Nephron (organoid): ENCODE measurements around the gene PPIF.

Experiments
- H3K27ac Mint-ChIP-seq, 3 experiments: 2 replicates each; pipeline ENCODE4 v1.8.0; 2020; ENCODE audit warnings: mixed read lengths in 3 of 3, mild to moderate bottlenecking in 2 of 3, moderate library complexity in 1 of 3
- H3K27me3 Mint-ChIP-seq: 2 replicates; pipeline ENCODE4 v1.8.0; 2021; ENCODE audit warnings: low read depth, mild to moderate bottlenecking, moderate library complexity, mixed read lengths
- H3K36me3 Mint-ChIP-seq: 2 replicates; pipeline ENCODE4 v1.8.0; 2020; ENCODE audit warnings: low read depth, mixed read lengths
- H3K4me1 Mint-ChIP-seq: 2 replicates; pipeline ENCODE4 v1.8.0; 2020; ENCODE audit warnings: mixed read lengths
- H3K4me3 Mint-ChIP-seq, 3 experiments: 2 replicates each; pipeline ENCODE4 v1.8.0; 2020; ENCODE audit warnings: mild to moderate bottlenecking in 3 of 3, mixed read lengths in 3 of 3, moderate library complexity in 2 of 3
- H3K9me3 Mint-ChIP-seq: 2 replicates; pipeline ENCODE4 v1.8.0; 2020; ENCODE audit warnings: mixed read lengths
- TF ChIP-seq, protein P1 (sequence below), 3 experiments: fragments of 200-600 bp; sonication (generic); IDR thresholded peaks; one replicate each; pipeline ENCODE4 v1.5.0; 2021; ENCODE audit warnings: antibody characterized with exemption in 3 of 3; ENCODE audit not compliant: unreplicated experiment in 3 of 3

The PPIF gene

DNA sequence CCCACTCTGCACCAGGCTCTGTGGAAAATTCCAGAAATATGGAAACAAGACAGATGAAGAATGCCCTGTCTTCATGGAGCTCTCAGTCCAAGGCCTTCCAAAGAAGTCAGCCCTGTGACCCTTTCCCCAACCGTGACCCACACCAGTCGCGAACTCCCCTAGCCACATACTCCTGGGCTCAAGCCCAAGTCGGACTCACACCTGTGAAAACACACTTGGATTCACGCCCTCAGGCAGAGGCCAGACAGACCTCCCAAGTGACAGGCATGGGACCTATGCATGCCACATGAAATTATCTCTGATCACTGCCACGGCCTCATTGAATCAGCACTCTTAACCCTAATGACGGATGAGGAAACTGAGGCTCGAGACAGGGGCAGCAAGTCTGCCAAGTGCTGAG, 55.7 kb downstream of the PPIF start:
- no peaks in the 10 kb centered on the region for H3K9me3 Mint-ChIP-seq
- TF ChIP-seq, protein P1, sequence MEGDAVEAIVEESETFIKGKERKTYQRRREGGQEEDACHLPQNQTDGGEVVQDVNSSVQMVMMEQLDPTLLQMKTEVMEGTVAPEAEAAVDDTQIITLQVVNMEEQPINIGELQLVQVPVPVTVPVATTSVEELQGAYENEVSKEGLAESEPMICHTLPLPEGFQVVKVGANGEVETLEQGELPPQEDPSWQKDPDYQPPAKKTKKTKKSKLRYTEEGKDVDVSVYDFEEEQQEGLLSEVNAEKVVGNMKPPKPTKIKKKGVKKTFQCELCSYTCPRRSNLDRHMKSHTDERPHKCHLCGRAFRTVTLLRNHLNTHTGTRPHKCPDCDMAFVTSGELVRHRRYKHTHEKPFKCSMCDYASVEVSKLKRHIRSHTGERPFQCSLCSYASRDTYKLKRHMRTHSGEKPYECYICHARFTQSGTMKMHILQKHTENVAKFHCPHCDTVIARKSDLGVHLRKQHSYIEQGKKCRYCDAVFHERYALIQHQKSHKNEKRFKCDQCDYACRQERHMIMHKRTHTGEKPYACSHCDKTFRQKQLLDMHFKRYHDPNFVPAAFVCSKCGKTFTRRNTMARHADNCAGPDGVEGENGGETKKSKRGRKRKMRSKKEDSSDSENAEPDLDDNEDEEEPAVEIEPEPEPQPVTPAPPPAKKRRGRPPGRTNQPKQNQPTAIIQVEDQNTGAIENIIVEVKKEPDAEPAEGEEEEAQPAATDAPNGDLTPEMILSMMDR (IDR thresholded peaks at IDR 0.05; ENCODE audit: unreplicated experiment in 3 of 3): no peak
- peak overlapping the region in 2 of 3 experiments; percentile 98 to 99 for H3K27ac Mint-ChIP-seq
- H3K4me3 Mint-ChIP-seq: peak overlapping the region; percentile 45 to 49 (median 48)
- no peaks in the 10 kb centered on the region for H3K27me3 Mint-ChIP-seq
- peaks cover 5% of the 10 kb centered on the region for H3K36me3 Mint-ChIP-seq
- H3K4me1 Mint-ChIP-seq: peaks cover 95% of the 10 kb centered on the region

DNA sequence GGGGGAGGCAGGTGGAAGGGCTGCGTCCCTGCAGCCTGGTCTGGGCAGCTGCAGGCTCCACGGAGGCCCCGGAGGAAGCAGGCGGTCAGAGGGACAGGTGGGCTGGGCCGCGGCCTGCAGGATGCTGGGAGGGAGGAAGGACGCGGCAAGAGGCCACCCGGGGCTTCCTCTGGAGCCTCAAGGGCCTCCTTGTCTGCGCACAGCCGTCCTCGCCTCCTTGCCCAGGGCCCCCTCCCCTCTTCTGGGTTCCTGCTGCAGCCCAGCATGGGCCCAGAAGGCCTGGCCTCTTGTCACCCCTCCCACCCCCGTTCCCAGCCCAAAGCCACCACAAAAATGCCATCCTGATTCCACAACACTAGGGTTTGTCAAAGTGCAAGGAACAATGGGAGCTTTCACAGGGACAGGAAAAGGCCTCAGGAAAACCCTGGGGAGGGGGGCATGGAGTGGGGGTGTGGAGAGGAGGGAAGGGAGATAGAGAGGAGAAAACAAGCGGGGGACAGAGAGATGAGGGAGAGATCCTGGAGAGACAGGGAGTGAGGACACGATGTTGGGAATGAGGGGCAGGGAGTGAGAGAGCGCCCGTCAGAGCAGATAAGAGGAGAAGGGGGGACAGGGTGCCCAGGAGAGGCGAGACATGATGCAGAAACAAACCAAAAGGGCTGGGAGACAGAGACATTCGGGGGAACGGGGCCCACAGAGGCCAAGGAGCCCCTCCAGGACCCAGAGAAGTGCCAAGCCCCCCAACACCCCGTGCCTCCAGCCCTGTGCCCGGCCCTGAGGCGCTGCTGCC, 56.4 kb downstream of the PPIF start:
- Mint-ChIP-seq H3K27ac (peak overlapping the region in 2 of 3 experiments; percentile 98 to 99), H3K4me3 (peak overlapping the region; percentile 49 to 78 (median 75)), H3K27me3 (no peaks in the 10 kb centered on the region), H3K4me1 (peaks cover 88% of the 10 kb centered on the region), H3K9me3 (no peaks in the 10 kb centered on the region), H3K36me3 (peaks cover 5% of the 10 kb centered on the region)
- TF ChIP-seq, protein P1 (IDR thresholded peaks at IDR 0.05; ENCODE audit: unreplicated experiment in 3 of 3): no peak

DNA sequence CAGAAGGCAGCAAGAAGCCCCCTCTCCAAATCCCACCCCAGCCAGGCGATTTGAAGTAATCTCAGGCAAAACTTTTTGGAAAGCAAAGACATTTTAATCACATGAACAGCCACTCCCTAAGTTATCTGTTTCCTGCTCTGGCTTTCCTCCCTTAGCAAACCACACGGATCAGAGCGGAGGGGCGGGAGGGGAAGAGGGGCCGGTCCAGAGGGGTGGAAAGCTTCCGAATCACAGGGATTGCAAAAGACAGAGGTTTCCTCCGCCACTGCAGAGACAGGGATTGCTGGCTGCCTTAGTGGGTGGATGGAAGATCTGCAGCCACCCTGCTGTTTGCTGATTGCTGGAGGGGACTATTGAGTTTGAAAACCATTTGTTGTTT, 57.0 kb downstream of the PPIF start:
- H3K4me3 Mint-ChIP-seq: peak overlapping the region; percentile 40 to 78 (median 75)
- no peaks in the 10 kb centered on the region for H3K9me3 Mint-ChIP-seq
- H3K27ac Mint-ChIP-seq: peak overlapping the region in 2 of 3 experiments; percentile 98 to 99
- no peaks in the 10 kb centered on the region for H3K27me3 Mint-ChIP-seq
- peaks cover 82% of the 10 kb centered on the region for H3K4me1 Mint-ChIP-seq
- TF ChIP-seq, protein P1 (IDR thresholded peaks at IDR 0.05; ENCODE audit: unreplicated experiment in 3 of 3): no peak
- H3K36me3 Mint-ChIP-seq: peaks cover 5% of the 10 kb centered on the region

DNA sequence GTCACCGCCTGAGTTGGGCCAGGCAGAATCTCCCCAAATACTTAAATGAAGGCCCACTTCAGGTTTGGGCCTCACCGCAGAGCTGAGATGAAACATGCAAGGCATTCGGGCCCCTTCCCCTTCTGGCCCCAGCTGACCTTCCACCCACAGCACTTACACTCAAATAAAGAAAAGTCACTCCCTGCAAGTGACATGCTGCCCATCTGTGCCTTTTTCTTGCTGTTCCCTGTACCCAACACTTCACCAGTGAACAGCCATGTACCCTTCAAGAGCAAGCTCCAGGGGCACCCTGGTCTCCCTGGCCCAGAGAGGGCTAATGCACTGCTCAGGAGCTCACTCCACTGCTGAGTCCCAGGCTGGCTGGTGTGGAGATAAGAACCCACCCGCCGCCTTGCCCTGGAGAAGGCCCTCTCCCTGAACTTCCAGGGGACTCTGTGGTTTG, 57.4 kb downstream of the PPIF start:
- H3K4me3 Mint-ChIP-seq: peak overlapping the region in 2 of 3 experiments; percentile 40 to 78
- no peaks in the 10 kb centered on the region for H3K27me3 Mint-ChIP-seq
- TF ChIP-seq, protein P1 (IDR thresholded peaks at IDR 0.05; ENCODE audit: unreplicated experiment in 3 of 3): no peak
- H3K4me1 Mint-ChIP-seq: peaks cover 77% of the 10 kb centered on the region
- peak overlapping the region in 2 of 3 experiments; percentile 98 to 99 for H3K27ac Mint-ChIP-seq
- H3K9me3 Mint-ChIP-seq: no peaks in the 10 kb centered on the region
- H3K36me3 Mint-ChIP-seq: peaks cover 5% of the 10 kb centered on the region
